Liver (tissue), 9 donors: ENCODE data around the gene MYO15B. TPM values are rescaled to one million over a fixed set of nuclear protein-coding genes. Genes with fewer than 3 reads are reported as not detected.

Source experiments
- DNase-seq: peaks from one replicate; pipeline ENCODE4 v3.0.0-alpha.2; 2017; ENCODE audit warnings: low spot score
- H3K27ac ChIP-seq, 2 donors: one replicate each; pipeline ENCODE4 v1.7.0; 2013; ENCODE audit warnings: inconsistent platforms in 2 of 2, low read length in 2 of 2, control low read depth in 1 of 2, low read depth in 1 of 2, mild to moderate bottlenecking in 1 of 2
- H3K27me3 ChIP-seq, 4 donors: one replicate each; pipeline versions ENCODE4 v1.6.1 to v1.7.0; 2013; ENCODE audit warnings: low read length in 3 of 4, inconsistent platforms in 1 of 4, mild to moderate bottlenecking in 1 of 4, moderate library complexity in 1 of 4; ENCODE audit not compliant: control insufficient read depth in 4 of 4, insufficient read depth in 4 of 4
- H3K36me3 ChIP-seq, 4 donors: one replicate each; pipeline versions ENCODE4 v1.6.1 to v1.7.0; 2013; ENCODE audit warnings: low read length in 3 of 4, mild to moderate bottlenecking in 3 of 4, low read depth in 1 of 4, moderate library complexity in 1 of 4; ENCODE audit not compliant: control insufficient read depth in 4 of 4, insufficient read depth in 3 of 4
- H3K4me1 ChIP-seq, 4 donors: one replicate each; pipeline versions ENCODE4 v1.6.1 to v1.7.0; 2013; ENCODE audit warnings: low read length in 3 of 4, mild to moderate bottlenecking in 3 of 4, moderate library complexity in 1 of 4; ENCODE audit not compliant: control insufficient read depth in 4 of 4, insufficient read depth in 4 of 4
- H3K4me3 ChIP-seq, 3 donors: one replicate each; pipeline versions ENCODE4 v1.6.1 to v1.7.0; 2013; ENCODE audit warnings: low read length in 3 of 3, control low read depth in 1 of 3, low read depth in 1 of 3, mild to moderate bottlenecking in 1 of 3
- H3K9ac ChIP-seq, 2 donors: one replicate each; pipeline ENCODE4 v1.7.0; 2013; ENCODE audit warnings: low read length in 2 of 2, mild to moderate bottlenecking in 2 of 2, moderate library complexity in 2 of 2, control low read depth in 1 of 2, low read depth in 1 of 2
- H3K9me3 ChIP-seq, 4 donors: one replicate each; pipeline versions ENCODE4 v1.6.1 to v1.7.0; 2013; ENCODE audit warnings: low read length in 3 of 4; ENCODE audit not compliant: control insufficient read depth in 4 of 4
- CTCF ChIP-seq: fragments of 150-350 bp; IDR thresholded peaks from 2 replicates; pipeline ENCODE4 v1.5.1; 2017; ENCODE audit warnings: improper control_type of control experiment, low read depth, low read length; ENCODE audit not compliant: missing input control
- EGR1 ChIP-seq, 2 donors: IDR thresholded peaks; 2 replicates each; pipeline ENCODE4 v1.6.1; 2016 to 2018; ENCODE audit warnings: antibody characterized with exemption in 2 of 2, low read depth in 2 of 2
- FOXA1 ChIP-seq: IDR thresholded peaks from 2 replicates; pipeline ENCODE4 v1.6.1; 2016; ENCODE audit warnings: antibody characterized with exemption
- FOXA2 ChIP-seq: IDR thresholded peaks from 2 replicates; pipeline ENCODE4 v1.6.1; 2016; ENCODE audit warnings: antibody characterized with exemption
- GABPA ChIP-seq, 2 donors: IDR thresholded peaks in 1 of 2; conservative IDR thresholded peaks in 1 of 2; 2 replicates each; pipeline ENCODE4 v1.6.1; 2016; ENCODE audit warnings: antibody characterized with exemption in 2 of 2, mild to moderate bottlenecking in 1 of 2, moderate library complexity in 1 of 2
- HNF4A ChIP-seq, 2 donors: conservative IDR thresholded peaks; 2 replicates each; pipeline ENCODE4 v1.6.1; 2016; ENCODE audit warnings: antibody characterized with exemption in 2 of 2, mild to moderate bottlenecking in 2 of 2
- HNF4G ChIP-seq: IDR thresholded peaks from 2 replicates; pipeline ENCODE4 v1.6.1; 2016; ENCODE audit warnings: antibody characterized with exemption
- JUND ChIP-seq, 2 donors: IDR thresholded peaks; 2 replicates each; pipeline ENCODE4 v1.6.1; 2016; ENCODE audit warnings: antibody characterized with exemption in 2 of 2
- MAX ChIP-seq: IDR thresholded peaks from 2 replicates; pipeline ENCODE4 v1.6.1; 2016; ENCODE audit warnings: antibody characterized with exemption
- NR2F2 ChIP-seq: IDR thresholded peaks from 2 replicates; pipeline ENCODE4 v1.6.1; 2016; ENCODE audit warnings: antibody characterized with exemption
- RAD21 ChIP-seq, 2 donors: IDR thresholded peaks; 2 replicates each; pipeline ENCODE4 v1.6.1; 2016; ENCODE audit warnings: antibody characterized with exemption in 2 of 2, mild to moderate bottlenecking in 2 of 2
- RXRA ChIP-seq, 2 donors: IDR thresholded peaks; 2 replicates each; pipeline ENCODE4 v1.6.1; 2017 to 2018; ENCODE audit warnings: antibody characterized with exemption in 2 of 2, mild to moderate bottlenecking in 1 of 2
- SP1 ChIP-seq: IDR thresholded peaks from 2 replicates; pipeline ENCODE4 v1.6.1; 2018; ENCODE audit warnings: antibody characterized with exemption, mild to moderate bottlenecking
- TAF1 ChIP-seq: conservative IDR thresholded peaks from 2 replicates; pipeline ENCODE4 v1.6.1; 2016; ENCODE audit warnings: antibody characterized with exemption, mild to moderate bottlenecking
- YY1 ChIP-seq: IDR thresholded peaks from 2 replicates; pipeline ENCODE4 v1.6.1; 2016; ENCODE audit warnings: antibody characterized with exemption, mild to moderate bottlenecking
- WGBS: extraction: QIAGEN DNeasy Blood & Tissue Kit; methylation state at CpG from one replicate; pipeline ENCODE4 v1.1.7; 2013; 5-methylcytosine and 5-hydroxymethylcytosine counted together
- polyA plus RNA-seq, 2 donors: library from polyadenylated mRNA; stranded (reverse) in 1 of 2; unstranded in 1 of 2; fragments of 200-250 nt in 1 of 2; fragments of >200 nt in 1 of 2; fragmentation: Nextera tagmentation in 1 of 2; extraction: Ambion mirVana in 1 of 2; gene quantifications; one replicate each; pipeline versions ENCODE4 v1.2.1 to v1.2.3, GENCODE V29; 2013 to 2015
- total RNA-seq, 2 donors: library from RNA; depleted of rRNA; stranded (reverse); fragments of >200 nt; gene quantifications; one replicate each; pipeline ENCODE4 v1.2.3, GENCODE V29; 2014
- TF ChIP-seq, protein P1 (sequence below): IDR thresholded peaks from 2 replicates; pipeline ENCODE4 v1.6.1; 2016; ENCODE audit warnings: antibody characterized with exemption, mild to moderate bottlenecking
- TF ChIP-seq, protein P2 (sequence below): IDR thresholded peaks from 2 replicates; pipeline ENCODE4 v1.6.1; 2016; ENCODE audit warnings: antibody characterized with exemption
- TF ChIP-seq, protein P3 (sequence below): IDR thresholded peaks from 2 replicates; pipeline ENCODE4 v1.6.1; 2016; ENCODE audit warnings: antibody characterized with exemption
- donor health status: healthy.
- donor health status: healthy.
- donor health status: healthy.
- donor health status: healthy.
- donor health status: healthy.

The MYO15B gene
- total and polyA plus RNA-seq, 4 donors, result 13.3 to 34.4 (median 18.0) TPM

GRCh38 chr17:75546181-75546580 lies 41.4 kb upstream of the MYO15B start:
- peaks cover 0 to 6% (median 2%) of the 10 kb centered on the region in 4 donors for H3K36me3 ChIP-seq

GRCh38 chr17:75547091-75547490 lies 40.5 kb upstream of the MYO15B start:
- Histone ChIP-seq H3K27ac (no peak overlapping the region), H3K4me1 (peaks cover 0 to 10% (median 4%) of the 10 kb centered on the region in 4 donors), H3K27me3 (no peaks in the 10 kb centered on the region), H3K4me3 (no peak overlapping the region), H3K9ac (no peak overlapping the region), H3K36me3 (peaks cover 0 to 6% (median 2%) of the 10 kb centered on the region in 4 donors), H3K9me3 (no peaks in the 10 kb centered on the region)
- DNase-seq, result no peak
- WGBS, result 86% methylated on average over 9 of the region's 9 CpGs
- no peak for TF ChIP-seq TAF1
- no peak for TF ChIP-seq FOXA1
- no peak for TF ChIP-seq NR2F2
- no peak for TF ChIP-seq CTCF
- TF ChIP-seq, protein P1, sequence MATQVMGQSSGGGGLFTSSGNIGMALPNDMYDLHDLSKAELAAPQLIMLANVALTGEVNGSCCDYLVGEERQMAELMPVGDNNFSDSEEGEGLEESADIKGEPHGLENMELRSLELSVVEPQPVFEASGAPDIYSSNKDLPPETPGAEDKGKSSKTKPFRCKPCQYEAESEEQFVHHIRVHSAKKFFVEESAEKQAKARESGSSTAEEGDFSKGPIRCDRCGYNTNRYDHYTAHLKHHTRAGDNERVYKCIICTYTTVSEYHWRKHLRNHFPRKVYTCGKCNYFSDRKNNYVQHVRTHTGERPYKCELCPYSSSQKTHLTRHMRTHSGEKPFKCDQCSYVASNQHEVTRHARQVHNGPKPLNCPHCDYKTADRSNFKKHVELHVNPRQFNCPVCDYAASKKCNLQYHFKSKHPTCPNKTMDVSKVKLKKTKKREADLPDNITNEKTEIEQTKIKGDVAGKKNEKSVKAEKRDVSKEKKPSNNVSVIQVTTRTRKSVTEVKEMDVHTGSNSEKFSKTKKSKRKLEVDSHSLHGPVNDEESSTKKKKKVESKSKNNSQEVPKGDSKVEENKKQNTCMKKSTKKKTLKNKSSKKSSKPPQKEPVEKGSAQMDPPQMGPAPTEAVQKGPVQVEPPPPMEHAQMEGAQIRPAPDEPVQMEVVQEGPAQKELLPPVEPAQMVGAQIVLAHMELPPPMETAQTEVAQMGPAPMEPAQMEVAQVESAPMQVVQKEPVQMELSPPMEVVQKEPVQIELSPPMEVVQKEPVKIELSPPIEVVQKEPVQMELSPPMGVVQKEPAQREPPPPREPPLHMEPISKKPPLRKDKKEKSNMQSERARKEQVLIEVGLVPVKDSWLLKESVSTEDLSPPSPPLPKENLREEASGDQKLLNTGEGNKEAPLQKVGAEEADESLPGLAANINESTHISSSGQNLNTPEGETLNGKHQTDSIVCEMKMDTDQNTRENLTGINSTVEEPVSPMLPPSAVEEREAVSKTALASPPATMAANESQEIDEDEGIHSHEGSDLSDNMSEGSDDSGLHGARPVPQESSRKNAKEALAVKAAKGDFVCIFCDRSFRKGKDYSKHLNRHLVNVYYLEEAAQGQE, result no peak
- TF ChIP-seq SP1, result no peak
- no peak for TF ChIP-seq GABPA (IDR thresholded peaks at IDR 0.05 in 1 of 2, conservative IDR thresholded peaks at IDR 0.05 in 1 of 2)
- TF ChIP-seq JUND (IDR thresholded peaks at IDR 0.05), result no peak
- no peak for TF ChIP-seq RAD21 (IDR thresholded peaks at IDR 0.05)
- TF ChIP-seq YY1, result no peak
- no peak for TF ChIP-seq MAX
- no peak for TF ChIP-seq EGR1 (IDR thresholded peaks at IDR 0.05; ENCODE audit: low read depth in 2 of 2)

More at GRCh38 chr17:75546181-75546580, 41.4 kb upstream of the MYO15B start:
- TF ChIP-seq, protein P1, result no peak
- TF ChIP-seq EGR1 (IDR thresholded peaks at IDR 0.05; ENCODE audit: low read depth in 2 of 2) (no peak), HNF4A (conservative IDR thresholded peaks at IDR 0.05) (no peak), NR2F2 (no peak), TAF1 (no peak), FOXA1 (no peak), SP1 (no peak), GABPA (IDR thresholded peaks at IDR 0.05 in 1 of 2, conservative IDR thresholded peaks at IDR 0.05 in 1 of 2) (no peak), RAD21 (IDR thresholded peaks at IDR 0.05) (no peak), RXRA (IDR thresholded peaks at IDR 0.05) (no peak), FOXA2 (no peak), HNF4G (no peak), MAX (no peak)
- TF ChIP-seq, protein P2, sequence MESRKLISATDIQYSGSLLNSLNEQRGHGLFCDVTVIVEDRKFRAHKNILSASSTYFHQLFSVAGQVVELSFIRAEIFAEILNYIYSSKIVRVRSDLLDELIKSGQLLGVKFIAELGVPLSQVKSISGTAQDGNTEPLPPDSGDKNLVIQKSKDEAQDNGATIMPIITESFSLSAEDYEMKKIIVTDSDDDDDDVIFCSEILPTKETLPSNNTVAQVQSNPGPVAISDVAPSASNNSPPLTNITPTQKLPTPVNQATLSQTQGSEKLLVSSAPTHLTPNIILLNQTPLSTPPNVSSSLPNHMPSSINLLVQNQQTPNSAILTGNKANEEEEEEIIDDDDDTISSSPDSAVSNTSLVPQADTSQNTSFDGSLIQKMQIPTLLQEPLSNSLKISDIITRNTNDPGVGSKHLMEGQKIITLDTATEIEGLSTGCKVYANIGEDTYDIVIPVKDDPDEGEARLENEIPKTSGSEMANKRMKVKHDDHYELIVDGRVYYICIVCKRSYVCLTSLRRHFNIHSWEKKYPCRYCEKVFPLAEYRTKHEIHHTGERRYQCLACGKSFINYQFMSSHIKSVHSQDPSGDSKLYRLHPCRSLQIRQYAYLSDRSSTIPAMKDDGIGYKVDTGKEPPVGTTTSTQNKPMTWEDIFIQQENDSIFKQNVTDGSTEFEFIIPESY, result no peak
- TF ChIP-seq, protein P3, sequence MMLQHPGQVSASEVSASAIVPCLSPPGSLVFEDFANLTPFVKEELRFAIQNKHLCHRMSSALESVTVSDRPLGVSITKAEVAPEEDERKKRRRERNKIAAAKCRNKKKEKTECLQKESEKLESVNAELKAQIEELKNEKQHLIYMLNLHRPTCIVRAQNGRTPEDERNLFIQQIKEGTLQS, result no peak
- no peaks in the 10 kb centered on the region for H3K27me3 ChIP-seq
- H3K27ac ChIP-seq, result no peak overlapping the region
- H3K9ac ChIP-seq, result no peak overlapping the region
- peaks cover 2 to 15% (median 7%) of the 10 kb centered on the region in 4 donors for H3K4me1 ChIP-seq
- WGBS, result 91% methylated on average over 13 of the region's 13 CpGs
- no peaks in the 10 kb centered on the region for H3K9me3 ChIP-seq
- H3K4me3 ChIP-seq, result no peak overlapping the region
- no peak for DNase-seq
